DND-41 (cell line): Measurements from ENCODE around the gene NRXN2.

Experiments used
- ATAC-seq: fragments of 200-7000 bp; cut with Tn5 transposase; 3 replicates; pipeline ENCODE4 v1.9.1; 2021; ENCODE audit warnings: low read depth; ENCODE audit not compliant: insufficient read depth
- DNase-seq: peaks from one replicate; pipeline ENCODE4 v3.0.0-alpha.2; 2020
- H2AFZ ChIP-seq: 2 replicates; pipeline ENCODE4 v1.6.0; 2012; ENCODE audit warnings: low read depth, low read length
- H3K27ac ChIP-seq: 2 replicates; pipeline ENCODE4 v1.5.1; 2012; ENCODE audit warnings: low read length, inconsistent platforms
- H3K27me3 ChIP-seq: fragments of 200-600 bp; sonication (generic); 2 replicates; pipeline ENCODE4 v1.6.0; 2012; ENCODE audit warnings: low read length, mild to moderate bottlenecking, inconsistent platforms; ENCODE audit not compliant: insufficient read depth, poor library complexity
- H3K36me3 ChIP-seq: 2 replicates; pipeline ENCODE4 v1.5.1; 2012; ENCODE audit warnings: low read length, inconsistent platforms; ENCODE audit not compliant: insufficient read depth
- H3K4me1 ChIP-seq: 2 replicates; pipeline ENCODE4 v1.5.1; 2012; ENCODE audit warnings: mild to moderate bottlenecking, low read length; ENCODE audit not compliant: insufficient read depth
- H3K4me2 ChIP-seq: 2 replicates; pipeline ENCODE4 v1.6.0; 2012; ENCODE audit warnings: mild to moderate bottlenecking, moderate library complexity, low read length, inconsistent platforms; ENCODE audit not compliant: insufficient read depth
- H3K4me3 ChIP-seq, 2 experiments: fragments of 200-600 bp in 1 of 2; shearing (Covaris generic) in 1 of 2; 2 replicates each; pipeline ENCODE4 v1.5.1; 2012 to 2016; ENCODE audit warnings: inconsistent platforms in 2 of 2, low read length in 2 of 2, mild to moderate bottlenecking in 2 of 2, low read depth in 1 of 2, moderate library complexity in 1 of 2
- H3K79me2 ChIP-seq: 2 replicates; pipeline ENCODE4 v1.6.0; 2012; ENCODE audit warnings: low read length, inconsistent platforms; ENCODE audit not compliant: insufficient read depth
- H3K9ac ChIP-seq: 2 replicates; pipeline ENCODE4 v1.6.0; 2012; ENCODE audit warnings: low read depth, mild to moderate bottlenecking, inconsistent platforms, low read length, moderate library complexity
- H3K9me3 ChIP-seq: 2 replicates; pipeline ENCODE4 v1.5.1; 2012; ENCODE audit warnings: low read length, moderate library complexity, mild to moderate bottlenecking, inconsistent platforms; ENCODE audit not compliant: insufficient read depth, severe bottlenecking
- H4K20me1 ChIP-seq: 2 replicates; pipeline ENCODE4 v1.6.0; 2012; ENCODE audit warnings: low read length; ENCODE audit not compliant: insufficient read depth
- CTCF ChIP-seq: IDR thresholded peaks from 2 replicates; pipeline ENCODE4 v1.5.1; 2012; ENCODE audit warnings: borderline replicate concordance, low read length, moderate library complexity, mild to moderate bottlenecking; ENCODE audit not compliant: poor library complexity, severe bottlenecking; ENCODE audit errors: extremely low read depth
- EZH2 ChIP-seq: IDR thresholded peaks from 3 replicates; pipeline ENCODE4 v1.6.1; 2012; ENCODE audit warnings: borderline replicate concordance, low read depth, mild to moderate bottlenecking, moderate library complexity, low read length, inconsistent platforms; ENCODE audit not compliant: severe bottlenecking

The NRXN2 gene

GRCh38 chr11:64606796-64607380, 116.1 kb downstream of the NRXN2 start:
- Histone ChIP-seq H4K20me1 (no peaks in the 10 kb centered on the region), H3K36me3 (no peaks in the 10 kb centered on the region), H3K9ac (no peak overlapping the region), H3K4me3 (no peak overlapping the region), H3K27ac (no peak overlapping the region), H3K79me2 (no peaks in the 10 kb centered on the region), H3K9me3 (no peaks in the 10 kb centered on the region), H2AFZ (no peak overlapping the region), H3K27me3 (no peaks in the 10 kb centered on the region), H3K4me1 (no peaks in the 10 kb centered on the region), H3K4me2 (no peak overlapping the region)
- TF ChIP-seq CTCF: no peak
- TF ChIP-seq EZH2: no peak
- no peak for DNase-seq
- ATAC-seq: no peak

GRCh38 chr11:64605656-64606585, 117.1 kb downstream of the NRXN2 start:
- no peak overlapping the region for H3K4me3 ChIP-seq
- no peak overlapping the region for H3K27ac ChIP-seq
- no peaks in the 10 kb centered on the region for H3K79me2 ChIP-seq
- no peaks in the 10 kb centered on the region for H3K36me3 ChIP-seq
- no peaks in the 10 kb centered on the region for H3K27me3 ChIP-seq
- ATAC-seq (no peak), DNase-seq (no peak)
- no peak overlapping the region for H2AFZ ChIP-seq
- no peak overlapping the region for H3K9ac ChIP-seq
- H3K9me3 ChIP-seq: no peaks in the 10 kb centered on the region
- no peaks in the 10 kb centered on the region for H4K20me1 ChIP-seq
- no peak overlapping the region for H3K4me2 ChIP-seq
- H3K4me1 ChIP-seq: no peaks in the 10 kb centered on the region
- no peak for TF ChIP-seq EZH2
- no peak for TF ChIP-seq CTCF

GRCh38 chr11:64605244-64605560, 117.8 kb downstream of the NRXN2 start:
- H3K79me2 ChIP-seq: no peaks in the 10 kb centered on the region
- TF ChIP-seq EZH2 (no peak), CTCF (no peak)
- no peak overlapping the region for H2AFZ ChIP-seq
- H3K4me1 ChIP-seq: no peaks in the 10 kb centered on the region
- DNase-seq (no peak), ATAC-seq (no peak)
- H4K20me1 ChIP-seq: no peaks in the 10 kb centered on the region; the same call in 1 of the 2 replicates
- H3K4me3 ChIP-seq: no peak overlapping the region
- H3K36me3 ChIP-seq: no peaks in the 10 kb centered on the region
- no peak overlapping the region for H3K4me2 ChIP-seq
- H3K27me3 ChIP-seq: no peaks in the 10 kb centered on the region
- no peak overlapping the region for H3K27ac ChIP-seq
- H3K9ac ChIP-seq: no peak overlapping the region
- no peaks in the 10 kb centered on the region for H3K9me3 ChIP-seq
